Fibroblast of villous mesenchyme (primary cell): ENCODE measurements around the gene LAMB4. TPM values are rescaled to one million over a fixed set of nuclear protein-coding genes. Genes with fewer than 3 reads are reported as not detected.

Experiments
- DNase-seq: peaks from one replicate; pipeline ENCODE4 v3.0.0-alpha.2; 2010; ENCODE audit warnings: low read depth
- H3K4me3 ChIP-seq: 2 replicates; pipeline ENCODE4 v1.5.1; 2011; ENCODE audit warnings: low read depth, mild to moderate bottlenecking, low read length
- CTCF ChIP-seq: IDR thresholded peaks from 2 replicates; pipeline ENCODE4 v1.5.1; 2012; ENCODE audit warnings: low read depth, mild to moderate bottlenecking, low read length; ENCODE audit not compliant: insufficient read depth
- total RNA-seq: library from RNA; depleted of rRNA; stranded (reverse); fragments of >200 nt; gene quantifications from 2 replicates; pipeline ENCODE4 v1.2.3, GENCODE V29; 2012

Gene LAMB4
- total RNA-seq, 1 donor, result under 0.01 TPM

- TF ChIP-seq CTCF, result no peak
- no peak overlapping the region for H3K4me3 ChIP-seq
Observed at GRCh38 chr7:108009873-108010272, 120.3 kb downstream of the LAMB4 start.

GRCh38 chr7:108008827-108009226 is 121.3 kb downstream of the LAMB4 start:
- H3K4me3 ChIP-seq, result no peak overlapping the region
- no peak for TF ChIP-seq CTCF
- DNase-seq, result no peak

More at GRCh38 chr7:108009873-108010272, 120.3 kb downstream of the LAMB4 start:
- no peak for DNase-seq

DNA sequence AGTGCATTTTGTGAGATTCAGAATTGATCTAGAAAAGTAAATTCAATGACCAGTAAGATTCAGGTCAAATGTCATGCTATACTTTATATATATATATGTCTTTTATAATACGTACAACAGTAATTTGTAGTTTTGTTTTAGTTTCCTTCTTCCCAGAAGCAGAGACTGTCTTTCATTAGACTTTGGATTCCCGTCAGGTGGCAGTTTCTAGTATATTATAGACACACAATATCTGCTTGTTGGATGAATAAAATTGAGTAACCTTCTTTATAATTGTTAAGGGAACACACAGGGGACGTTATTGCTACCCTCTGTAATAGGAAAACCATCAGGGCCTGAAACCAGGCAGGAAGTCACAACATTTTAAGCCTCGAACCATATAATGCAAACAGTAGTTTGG is 121.9 kb downstream of the LAMB4 start:
- no peak for TF ChIP-seq CTCF
- no peak for DNase-seq
- no peak overlapping the region for H3K4me3 ChIP-seq

- TF ChIP-seq CTCF, result no peak
- no peak for DNase-seq
- H3K4me3 ChIP-seq, result no peak overlapping the region
Observed at GRCh38 chr7:108007762-108008161, 122.4 kb downstream of the LAMB4 start.

GRCh38 chr7:108007261-108007660 is 122.9 kb downstream of the LAMB4 start:
- DNase-seq, result peak; percentile 85
- no peak overlapping the region for H3K4me3 ChIP-seq
- no peak for TF ChIP-seq CTCF

- peak; percentile 76 for DNase-seq
- no peak overlapping the region for H3K4me3 ChIP-seq
- TF ChIP-seq CTCF, result no peak
Observed at GRCh38 chr7:108004220-108005142, 125.7 kb downstream of the LAMB4 start.
